Bronchial epithelial cell (primary cell): ENCODE data around the gene HPF1. TPM values are rescaled to one million over a fixed set of nuclear protein-coding genes. Genes with fewer than 3 reads are reported as not detected.

Experiments used
- DNase-seq: peaks from one replicate; pipeline ENCODE4 v3.0.0-alpha.2; 2010; ENCODE audit warnings: low read depth
- FAIRE-seq: peaks from 2 replicates; lab custom pipeline; 2011; peaks lifted over from hg19 to GRCh38; lab: Jason Lieb, UNC
- H3K27me3 ChIP-seq: 2 replicates; pipeline ENCODE4 v1.5.1; 2011; ENCODE audit warnings: low read length; ENCODE audit not compliant: control insufficient read depth, insufficient read depth
- H3K36me3 ChIP-seq: 2 replicates; pipeline ENCODE4 v1.5.1; 2011; ENCODE audit warnings: low read length; ENCODE audit not compliant: control insufficient read depth, insufficient read depth
- H3K4me3 ChIP-seq: 2 replicates; pipeline ENCODE4 v1.5.1; 2011; ENCODE audit warnings: mild to moderate bottlenecking, low read depth, low read length, control low read depth
- CTCF ChIP-seq: IDR thresholded peaks from 2 replicates; pipeline ENCODE4 v1.5.1; 2011; ENCODE audit warnings: mild to moderate bottlenecking, moderate library complexity, low read length, control low read depth, inconsistent platforms; ENCODE audit not compliant: insufficient read depth, severe bottlenecking
- total RNA-seq: library from RNA; depleted of rRNA; stranded (reverse); fragments of >200 nt; gene quantifications from 2 replicates; pipeline ENCODE4 v1.2.1, GENCODE V29; 2014

The HPF1 gene
- total RNA-seq, 1 donor from 2014 or later = 14.2 TPM

- H3K27me3 ChIP-seq = no peaks in the 10 kb centered on the region
- no peak overlapping the region for H3K4me3 ChIP-seq
- DNase-seq (no peak), FAIRE-seq (no peak)
- H3K36me3 ChIP-seq = peaks cover 10% of the 10 kb centered on the region
- TF ChIP-seq CTCF = no peak
These were observed 41.9 kb downstream of the HPF1 start for GRCh38 chr4:169715826-169716225.

GRCh38 chr4:169707958-169708643 is 49.6 kb downstream of the HPF1 start:
- FAIRE-seq (no peak), DNase-seq (no peak)
- Histone ChIP-seq H3K36me3 (peaks cover 6% of the 10 kb centered on the region), H3K27me3 (no peaks in the 10 kb centered on the region), H3K4me3 (no peak overlapping the region)
- no peak for TF ChIP-seq CTCF

GRCh38 chr4:169698331-169698730 is 59.4 kb downstream of the HPF1 start:
- TF ChIP-seq CTCF = no peak
- Histone ChIP-seq H3K4me3 (no peak overlapping the region), H3K36me3 (peaks cover 6% of the 10 kb centered on the region), H3K27me3 (no peaks in the 10 kb centered on the region)
- FAIRE-seq (no peak), DNase-seq (no peak)

GRCh38 chr4:169690787-169691186 is 67.0 kb downstream of the HPF1 start:
- no peaks in the 10 kb centered on the region for H3K27me3 ChIP-seq
- peaks cover 3% of the 10 kb centered on the region for H3K36me3 ChIP-seq
- TF ChIP-seq CTCF = no peak
- DNase-seq = no peak
- no peak for FAIRE-seq
- H3K4me3 ChIP-seq = no peak overlapping the region

GRCh38 chr4:169689681-169690080 is 68.1 kb downstream of the HPF1 start:
- DNase-seq = no peak
- no peak for FAIRE-seq
- no peak for TF ChIP-seq CTCF
- Histone ChIP-seq H3K36me3 (peaks cover 3% of the 10 kb centered on the region), H3K27me3 (no peaks in the 10 kb centered on the region), H3K4me3 (no peak overlapping the region)
